GM18951 (cell line): Measurements from ENCODE around the gene TMEM108.

Source experiments
- POLR2A ChIP-seq: IDR thresholded peaks from 4 replicates; pipeline ENCODE4 v1.6.1; 2011; ENCODE audit warnings: mild to moderate bottlenecking; ENCODE audit not compliant: insufficient read length, insufficient read depth; ENCODE audit errors: extremely low read depth
- in situ Hi-C: fragments of 300-500 bp; cut with MboI; formaldehyde crosslinking; loops from one replicate; pipeline ENCODE4 v1.12.0; 2022; ENCODE audit warnings: low sequenced_read_pairs, mixed read lengths, inconsistent platforms; ENCODE audit not compliant: unreplicated experiment

Gene TMEM108

GRCh38 chr3:133278260-133279043, 240.3 kb downstream of the TMEM108 start:
- TF ChIP-seq POLR2A = no peak
- in situ Hi-C loops = no loop called here

- in situ Hi-C loops = no loop called here
- TF ChIP-seq POLR2A = no peak
Measured at GRCh38 chr3:133280586-133280985, 242.4 kb downstream of the TMEM108 start.

GRCh38 chr3:133282236-133282635, 244.0 kb downstream of the TMEM108 start:
- TF ChIP-seq POLR2A = no peak
- in situ Hi-C loops = no loop called here

- in situ Hi-C loops = no loop called here
Measured at GRCh38 chr3:133283958-133284807, 246.0 kb downstream of the TMEM108 start.

GRCh38 chr3:133289322-133289721, 251.1 kb downstream of the TMEM108 start:
- in situ Hi-C loops = no loop called here
- no peak for TF ChIP-seq POLR2A

More at GRCh38 chr3:133283958-133284807, 246.0 kb downstream of the TMEM108 start:
- TF ChIP-seq POLR2A = no peak

- TF ChIP-seq POLR2A = no peak
- in situ Hi-C loops = no loop called here
Measured at GRCh38 chr3:133292296-133292695, 254.1 kb downstream of the TMEM108 start.

GRCh38 chr3:133293397-133294110, 255.4 kb downstream of the TMEM108 start:
- in situ Hi-C loops = no loop called here
- no peak for TF ChIP-seq POLR2A

- in situ Hi-C loops = no loop called here
- TF ChIP-seq POLR2A = no peak
Measured at GRCh38 chr3:133294253-133294652, 256.1 kb downstream of the TMEM108 start.

- no peak for TF ChIP-seq POLR2A
- in situ Hi-C loops = no loop called here
Measured at GRCh38 chr3:133295199-133295901, 257.2 kb downstream of the TMEM108 start.

- in situ Hi-C loops = no loop called here
- TF ChIP-seq POLR2A = no peak
Measured at GRCh38 chr3:133295944-133296917, 258.0 kb downstream of the TMEM108 start.

- no peak for TF ChIP-seq POLR2A
- in situ Hi-C loops = no loop called here
Measured at GRCh38 chr3:133296981-133297380, 258.8 kb downstream of the TMEM108 start.

- in situ Hi-C loops = no loop called here
- no peak for TF ChIP-seq POLR2A
Measured at GRCh38 chr3:133300102-133300501, 261.9 kb downstream of the TMEM108 start.
